PC-3 (cell line): Measurements from ENCODE around the gene ZNF311. TPM values are rescaled to one million over a fixed set of nuclear protein-coding genes. Genes with fewer than 3 reads are reported as not detected.

ENCODE experiments used
- total RNA-seq: library from RNA; depleted of rRNA; stranded (reverse); fragments of >200 nt; gene quantifications from 2 replicates; pipeline ENCODE4 v1.2.3, GENCODE V29; 2014; rRNA removed

ZNF311 gene
- total RNA-seq, 1 experiment from 2014 or later, result 0.04 TPM

Other genes with a start within 250 kb of the ZNF311 start
- 85.8 and 92.5 TPM in 2 replicates for gene TRIM27, start 81.3 kb downstream of the ZNF311 start, total RNA-seq
- gene OR2W1, start 39.9 kb upstream of the ZNF311 start, total RNA-seq, result not detected in 2 replicates
- not detected in 2 replicates for gene OR2B3, start 82.0 kb upstream of the ZNF311 start, total RNA-seq
- gene OR2J1, start 94.2 kb upstream of the ZNF311 start, total RNA-seq, result not detected in 2 replicates
- gene OR2J3, start 102.7 kb upstream of the ZNF311 start, total RNA-seq, result 0.29 TPM in 1 of 2 replicates, not detected in the other
- gene OR2J2, start 165.6 kb upstream of the ZNF311 start, total RNA-seq, result 0.23 TPM in 1 of 2 replicates, not detected in the other